ENCODE measurements around the gene PBRM1. TPM values are rescaled to one million over a fixed set of nuclear protein-coding genes. Genes with fewer than 3 reads are reported as not detected.

The PBRM1 gene
- total RNA-seq, 1 experiment from 2014 or later, result 74.2 TPM

DNA sequence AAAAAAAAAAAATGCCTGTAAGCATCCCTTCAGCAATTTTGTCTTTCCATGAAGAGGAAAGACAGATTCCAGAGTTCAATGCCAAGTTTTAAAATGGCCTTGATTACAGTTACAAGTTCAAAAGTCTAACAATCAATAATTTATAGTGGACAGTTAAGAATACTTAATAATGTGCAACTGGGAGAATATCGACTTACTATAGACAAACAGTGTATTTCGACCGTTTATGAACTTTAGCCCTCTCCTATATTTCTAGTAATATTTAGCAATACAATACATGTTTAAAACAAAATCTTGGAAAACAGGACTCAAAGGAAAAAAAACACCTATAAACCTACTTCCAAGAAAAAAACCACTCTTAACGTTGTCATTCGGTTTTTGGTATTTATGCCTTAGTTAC lies 1.5 kb downstream of the PBRM1 start:
- H3K36me3 Mint-ChIP-seq (ENCODE audit: insufficient read depth in 1 of 3, low read depth in 3 of 3), result peaks cover 35 to 51% (median 49%) of the 10 kb centered on the region in 3 experiments
- H3K27ac Mint-ChIP-seq, result no peak overlapping the region
- peaks cover 24 to 27% of the 10 kb centered on the region in 2 experiments for H3K4me1 Mint-ChIP-seq
- peaks cover 16% of the 10 kb centered on the region for H3K79me1 ChIP-seq (ENCODE audit: insufficient read depth, low read depth, low read length, poor library complexity, severe bottlenecking)
- no peak overlapping the region for H2BK120ac ChIP-seq (ENCODE audit: low read depth, low read length, poor library complexity, severe bottlenecking)
- TF ChIP-seq, protein P1, sequence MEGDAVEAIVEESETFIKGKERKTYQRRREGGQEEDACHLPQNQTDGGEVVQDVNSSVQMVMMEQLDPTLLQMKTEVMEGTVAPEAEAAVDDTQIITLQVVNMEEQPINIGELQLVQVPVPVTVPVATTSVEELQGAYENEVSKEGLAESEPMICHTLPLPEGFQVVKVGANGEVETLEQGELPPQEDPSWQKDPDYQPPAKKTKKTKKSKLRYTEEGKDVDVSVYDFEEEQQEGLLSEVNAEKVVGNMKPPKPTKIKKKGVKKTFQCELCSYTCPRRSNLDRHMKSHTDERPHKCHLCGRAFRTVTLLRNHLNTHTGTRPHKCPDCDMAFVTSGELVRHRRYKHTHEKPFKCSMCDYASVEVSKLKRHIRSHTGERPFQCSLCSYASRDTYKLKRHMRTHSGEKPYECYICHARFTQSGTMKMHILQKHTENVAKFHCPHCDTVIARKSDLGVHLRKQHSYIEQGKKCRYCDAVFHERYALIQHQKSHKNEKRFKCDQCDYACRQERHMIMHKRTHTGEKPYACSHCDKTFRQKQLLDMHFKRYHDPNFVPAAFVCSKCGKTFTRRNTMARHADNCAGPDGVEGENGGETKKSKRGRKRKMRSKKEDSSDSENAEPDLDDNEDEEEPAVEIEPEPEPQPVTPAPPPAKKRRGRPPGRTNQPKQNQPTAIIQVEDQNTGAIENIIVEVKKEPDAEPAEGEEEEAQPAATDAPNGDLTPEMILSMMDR (conservative IDR thresholded peaks at IDR 0.05), result no peak
- no CpG with 5 or more reads among the region's 5 CpGs for WGBS (ENCODE audit: extremely low coverage, insufficient read length, low lambda C conversion rate)
- no peak overlapping the region for H2AK5ac ChIP-seq (ENCODE audit: insufficient read length, low read length)
- no peak overlapping the region for H2BK20ac ChIP-seq (ENCODE audit: low read depth, low read length, poor library complexity, severe bottlenecking)
- H3K23me2 ChIP-seq (ENCODE audit: insufficient read length, low read depth, low read length, poor library complexity, severe bottlenecking), result peaks cover 3% of the 10 kb centered on the region
- H3K27me3 ChIP-seq (ENCODE audit: insufficient read depth, low read length), result no peaks in the 10 kb centered on the region
- H3K4me2 ChIP-seq (ENCODE audit: insufficient read depth, insufficient read length, low read length), result no peak overlapping the region
- no peak overlapping the region for H3K4ac ChIP-seq (ENCODE audit: low read depth, low read length)
- peak overlapping the region; percentile 79 to 93 for H3K4me3 Mint-ChIP-seq
- no peak overlapping the region for H3K14ac ChIP-seq (ENCODE audit: insufficient read depth, low read length)
- H2BK15ac ChIP-seq (ENCODE audit: low read depth, low read length), result no peak overlapping the region
- no peaks in the 10 kb centered on the region for H3K4me1 ChIP-seq (ENCODE audit: insufficient read depth, low read length)
- no peak overlapping the region for H4K91ac ChIP-seq (ENCODE audit: insufficient read length, low read depth, low read length)
- no peaks in the 10 kb centered on the region for H3K9me3 Mint-ChIP-seq
- no peak overlapping the region for H3K18ac ChIP-seq (ENCODE audit: insufficient read length, low read depth, low read length)
- peaks cover 15% of the 10 kb centered on the region; the same call in 1 of the 2 replicates for H3K79me2 ChIP-seq (ENCODE audit: insufficient read depth, low read length)
- peaks cover 3% of the 10 kb centered on the region; the same call in 1 of the 2 replicates for H3K27me3 Mint-ChIP-seq (ENCODE audit: low read depth)
- H3K27ac ChIP-seq (ENCODE audit: insufficient read length, low read depth, low read length), result no peak overlapping the region
- no peak for DNase-seq
- H3K9me3 ChIP-seq (ENCODE audit: control insufficient read depth, low read depth, low read length), result no peaks in the 10 kb centered on the region
- no peak overlapping the region for H2AFZ ChIP-seq (ENCODE audit: low read length)
- no peak overlapping the region for H3K9ac ChIP-seq (ENCODE audit: extremely low read depth, insufficient read length, low read length)
- H2BK5ac ChIP-seq (ENCODE audit: insufficient read length, low read length), result no peak overlapping the region
- no peak overlapping the region for H3K23ac ChIP-seq (ENCODE audit: insufficient read length, low read depth, low read length)
- no peaks in the 10 kb centered on the region for H4K20me1 ChIP-seq (ENCODE audit: control insufficient read depth, insufficient read depth, insufficient read length)
- H3T11ph ChIP-seq (ENCODE audit: low read length), result no peak overlapping the region
- no peak overlapping the region for H4K5ac ChIP-seq (ENCODE audit: insufficient read length, low read depth, low read length)
- H2BK12ac ChIP-seq (ENCODE audit: insufficient read length, low read depth, low read length), result no peak overlapping the region
- no peak overlapping the region for H3K56ac ChIP-seq (ENCODE audit: insufficient read length, low read depth, low read length)
- H4K8ac ChIP-seq (replicated peaks; ENCODE audit: insufficient read length, low read depth, low read length), result no peak overlapping the region

All from H9 (cell line).